EL (cell line): Measurements from ENCODE around the gene HSP90AB1.

Source experiments
- DNase-seq: peaks from one replicate; pipeline ENCODE4 v3.0.0-alpha.2; 2016

HSP90AB1 gene

DNA sequence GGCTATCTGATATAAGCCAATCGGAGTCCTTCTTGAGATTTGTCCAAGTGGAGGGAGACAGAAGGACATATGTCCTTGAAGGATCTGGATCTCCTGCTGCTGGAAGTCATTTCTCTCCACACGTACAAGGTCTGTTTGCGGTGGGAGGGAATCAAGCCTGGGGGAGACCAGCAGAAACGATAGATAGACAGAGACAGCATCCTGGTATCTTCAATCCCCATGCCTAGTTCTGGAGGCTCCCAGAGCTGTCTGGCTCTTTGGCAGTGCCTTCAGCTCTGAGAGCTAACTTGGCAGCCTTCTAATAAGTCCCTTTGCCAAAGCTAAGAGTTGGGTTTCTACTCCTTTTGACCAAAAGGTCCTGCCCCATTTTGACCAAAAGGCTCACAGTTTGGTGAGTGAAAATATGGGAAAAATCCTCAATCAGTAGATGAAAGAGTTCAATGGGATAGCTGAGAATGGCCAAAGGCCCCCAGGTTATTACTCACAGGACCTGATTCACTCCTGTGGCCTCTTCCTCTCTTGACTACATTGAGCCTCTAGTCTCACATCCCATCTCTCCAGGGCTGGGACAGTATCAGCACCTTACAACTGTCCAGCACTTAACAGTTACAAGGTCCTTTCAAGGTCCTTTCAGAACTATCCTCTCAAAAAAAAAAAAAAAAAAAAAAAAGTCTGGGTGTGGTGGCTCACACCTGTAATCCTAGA lies 45.9 kb downstream of the HSP90AB1 start:
- no peak for DNase-seq

DNA sequence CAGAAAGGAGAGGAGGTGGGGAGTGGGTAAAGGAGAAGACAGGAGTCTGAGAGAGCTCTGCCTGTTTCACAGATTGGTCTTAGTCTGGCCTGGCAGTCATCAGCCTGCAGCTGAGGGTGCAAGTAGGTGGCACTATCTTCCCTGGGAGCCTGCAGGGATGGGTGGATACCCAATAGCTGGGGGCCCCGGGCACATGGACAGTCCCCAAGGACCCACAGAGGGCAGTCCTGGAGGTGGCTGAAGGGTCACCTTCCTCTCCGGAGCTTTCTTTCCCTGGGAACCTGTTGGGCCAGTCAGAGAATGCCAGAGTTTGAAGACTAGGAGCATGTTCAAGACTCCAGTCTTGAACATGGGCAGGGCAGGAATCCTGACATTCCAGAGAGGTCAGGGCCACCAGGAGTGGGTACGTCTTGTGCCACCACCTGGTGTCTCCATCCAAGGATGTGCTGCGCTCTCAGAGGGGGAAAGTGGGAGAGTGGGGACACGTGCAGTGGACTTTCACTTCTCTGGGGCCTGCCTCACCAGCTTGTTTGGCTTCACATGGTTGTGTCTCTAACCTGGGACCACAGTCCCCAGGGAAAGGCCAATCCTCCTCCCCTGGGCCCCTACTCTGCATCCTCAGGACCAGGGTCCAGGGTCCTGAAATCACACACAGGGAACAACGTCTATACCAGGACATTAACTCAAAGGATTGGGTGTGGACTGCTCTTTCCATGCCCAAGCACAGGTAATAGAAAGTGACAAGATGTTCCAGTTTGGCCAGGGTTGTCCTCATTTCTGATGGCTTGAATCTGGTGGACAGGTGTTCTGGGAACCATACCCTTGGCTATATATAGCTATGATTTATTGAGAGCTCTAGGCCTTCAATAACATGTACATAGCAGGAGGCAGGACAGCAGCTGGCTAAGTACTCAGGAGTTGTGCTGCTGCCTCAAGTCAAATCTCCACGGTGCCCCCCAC lies 48.2 kb downstream of the HSP90AB1 start:
- DNase-seq: no peak

DNA sequence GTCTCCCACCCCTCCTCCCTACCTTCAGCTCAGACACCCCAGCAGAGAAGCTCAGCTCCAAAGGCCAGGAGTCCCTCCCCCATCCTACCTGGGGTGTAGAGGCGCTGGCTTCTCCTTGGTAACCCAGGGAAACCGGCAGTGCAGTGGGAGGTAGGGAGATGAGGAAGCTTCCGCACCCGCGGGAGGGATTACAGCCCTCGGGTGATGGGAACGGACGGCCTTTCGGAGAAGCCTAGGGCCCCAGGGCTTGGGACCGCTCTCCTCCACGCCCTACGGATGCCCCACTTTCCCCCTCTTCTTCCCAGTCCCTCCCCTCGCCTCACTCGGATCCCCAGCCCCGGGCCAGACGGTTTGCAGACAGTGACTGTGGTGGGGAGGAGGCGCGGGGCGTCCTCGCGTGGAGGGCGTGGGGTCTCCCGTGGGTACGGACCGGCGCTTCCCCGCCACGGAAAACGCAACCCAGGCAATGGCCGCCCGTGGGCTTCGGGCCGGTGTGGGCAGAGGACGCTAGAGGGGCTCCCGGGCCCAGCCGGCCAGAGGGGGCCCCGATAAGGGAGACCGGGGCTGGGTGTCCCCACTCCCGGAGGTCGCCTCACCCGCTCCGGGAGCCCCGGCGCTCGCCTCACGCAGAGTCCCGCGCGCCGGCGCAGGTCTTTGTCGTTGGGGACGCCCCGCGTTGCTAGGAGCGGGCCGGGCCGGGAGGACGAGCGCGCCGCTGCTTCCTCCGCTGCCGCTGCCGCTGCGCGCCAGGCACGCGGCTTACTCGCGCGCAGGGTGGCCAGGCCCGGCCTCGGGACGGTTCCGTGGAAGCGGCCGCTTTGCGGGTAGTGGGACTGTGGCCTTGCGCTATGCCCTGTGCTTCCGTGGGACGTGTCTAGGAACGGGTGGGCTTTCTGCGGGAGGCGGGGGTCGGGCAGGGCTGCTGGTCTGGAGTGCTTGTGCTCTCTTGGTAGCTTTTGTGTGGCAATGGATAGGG lies 50.5 kb downstream of the HSP90AB1 start:
- DNase-seq: peak; percentile 31

DNA sequence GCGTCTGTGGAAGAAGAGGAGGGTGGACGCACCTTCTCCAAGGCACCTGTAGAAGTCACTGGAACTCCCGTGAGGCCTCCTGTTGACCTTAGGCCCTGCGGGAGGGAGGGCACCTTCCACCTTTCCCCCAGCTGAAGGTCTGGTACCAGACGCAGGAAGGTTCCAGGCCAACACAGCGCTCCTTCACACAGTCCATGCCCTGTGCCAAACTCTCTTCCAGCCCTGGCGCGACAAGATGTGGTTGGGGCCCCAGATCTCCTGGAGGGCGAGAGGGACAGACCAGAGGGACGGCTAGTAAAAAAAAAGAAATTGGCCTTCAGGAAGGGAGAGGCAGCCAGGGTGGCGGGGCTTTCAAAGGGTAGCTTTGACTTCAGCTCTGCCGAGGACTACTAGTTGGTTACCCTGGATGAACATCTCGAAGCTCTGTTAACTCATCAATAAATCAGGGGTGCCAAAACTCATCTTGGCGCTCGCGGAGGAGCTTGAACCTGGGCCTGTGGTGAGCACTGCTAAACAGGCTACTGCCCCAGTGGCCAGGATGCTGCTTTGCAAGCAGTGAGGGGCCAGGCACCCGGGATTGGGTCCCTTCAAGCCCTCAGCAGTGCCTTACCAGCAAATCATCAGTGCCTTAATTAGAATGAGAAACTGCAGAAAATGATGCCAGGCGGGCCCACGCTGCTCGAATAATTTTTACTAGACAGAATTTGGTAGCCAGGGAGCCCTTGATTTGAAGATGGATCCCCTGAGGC lies 51.3 kb downstream of the HSP90AB1 start:
- DNase-seq: no peak

DNA sequence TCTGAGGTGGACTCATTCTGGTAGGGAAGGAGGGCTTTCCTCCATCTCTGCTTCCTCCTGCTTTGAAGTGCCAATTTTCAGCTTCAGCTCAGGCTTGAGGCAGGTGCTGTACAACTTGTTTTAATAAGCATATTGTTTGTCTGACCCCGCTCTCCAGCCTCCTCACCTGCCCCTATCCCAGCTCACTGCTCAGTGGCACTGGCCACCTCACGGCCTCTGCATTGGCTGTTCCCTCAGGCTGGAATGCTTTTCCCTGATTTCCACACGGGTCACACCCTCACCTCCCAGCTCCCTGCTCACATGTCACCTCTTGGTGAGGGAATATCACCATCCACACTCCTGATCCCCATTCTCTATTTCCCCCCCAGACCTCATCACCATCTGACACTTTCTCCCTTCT lies 52.0 kb downstream of the HSP90AB1 start:
- no peak for DNase-seq

DNA sequence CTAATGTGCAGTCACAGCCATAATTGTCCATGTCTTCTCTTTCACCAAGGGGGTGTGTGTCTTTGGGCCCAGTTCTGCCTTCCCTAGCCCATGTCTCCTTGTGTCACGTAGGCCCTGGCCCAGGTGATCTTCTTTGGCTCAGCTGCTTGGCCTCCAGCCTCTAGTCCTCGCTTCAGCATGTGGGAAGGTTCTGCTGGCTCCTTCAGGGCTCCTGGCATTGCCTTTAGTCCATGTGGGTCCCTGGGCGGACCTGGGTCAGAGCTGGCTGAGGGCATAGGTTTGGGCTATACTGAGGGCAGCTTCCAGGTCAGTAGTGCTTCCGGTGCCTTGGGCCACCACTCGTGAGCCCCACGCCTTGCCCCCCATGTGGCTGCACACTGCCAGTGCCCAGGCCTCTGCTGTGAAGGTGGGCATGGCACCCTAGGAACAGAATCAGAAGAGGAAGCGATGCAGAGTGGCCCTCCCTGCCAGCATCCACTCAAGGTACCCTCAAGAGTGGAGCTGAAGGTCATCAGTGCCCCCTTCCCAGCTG lies 53.5 kb downstream of the HSP90AB1 start:
- DNase-seq: no peak

DNA sequence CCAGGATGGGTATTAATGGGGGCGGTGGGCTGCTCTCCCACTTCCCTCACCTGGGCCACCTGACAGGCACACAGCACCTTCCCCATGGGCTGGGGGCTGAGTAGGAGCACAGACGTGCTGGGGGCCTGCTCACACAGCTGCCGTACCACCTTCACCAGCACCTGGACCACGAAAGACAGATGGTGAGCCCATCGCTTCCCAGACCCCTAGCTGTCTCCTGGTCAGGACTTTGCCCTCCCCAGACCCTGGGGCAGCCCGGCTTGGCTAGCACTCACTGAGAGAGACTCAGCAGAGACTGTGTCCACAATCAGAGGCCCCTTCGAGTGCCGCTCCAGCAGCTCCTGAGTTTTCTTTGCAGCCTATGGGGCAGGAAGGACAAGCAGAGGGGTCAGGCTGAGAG lies 54.2 kb downstream of the HSP90AB1 start:
- no peak for DNase-seq

DNA sequence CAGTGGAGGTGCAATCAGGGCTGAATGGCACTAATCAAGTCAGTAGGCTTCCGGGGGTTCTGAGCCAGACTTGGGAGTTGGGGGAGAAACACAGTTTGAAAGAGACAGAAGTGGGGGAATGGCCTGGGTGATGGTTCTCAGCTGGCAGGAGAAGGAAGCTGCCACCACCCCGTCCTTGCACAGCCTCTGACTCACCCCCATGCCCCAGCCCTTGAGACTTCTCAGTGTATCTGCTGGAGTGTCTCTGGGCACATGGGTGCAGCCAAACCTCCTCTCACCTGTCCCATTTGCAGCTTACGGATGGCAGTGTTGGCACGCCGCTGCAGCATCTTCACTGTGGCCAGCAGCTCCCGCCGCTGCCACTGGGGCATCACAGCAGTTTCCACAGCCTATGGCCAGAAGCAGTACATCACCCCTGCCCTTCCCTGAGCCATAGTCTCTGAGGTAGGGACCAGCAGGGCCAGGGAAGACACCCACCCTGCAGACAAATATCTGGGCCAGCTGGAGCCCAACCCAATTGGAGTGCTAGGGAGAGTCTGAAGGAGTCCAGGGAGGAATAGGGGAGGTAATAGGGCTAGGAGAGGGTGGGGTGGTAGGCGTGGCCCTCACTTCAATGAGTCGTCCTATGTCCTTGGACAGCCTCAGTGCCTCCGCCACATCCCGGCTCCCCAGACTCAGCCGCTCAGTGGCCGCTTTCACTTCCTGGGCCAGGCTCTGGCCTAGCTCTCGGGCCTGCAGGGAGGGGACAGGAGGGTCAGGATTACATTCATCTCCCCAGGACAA lies 55.1 kb downstream of the HSP90AB1 start:
- DNase-seq: no peak

DNA sequence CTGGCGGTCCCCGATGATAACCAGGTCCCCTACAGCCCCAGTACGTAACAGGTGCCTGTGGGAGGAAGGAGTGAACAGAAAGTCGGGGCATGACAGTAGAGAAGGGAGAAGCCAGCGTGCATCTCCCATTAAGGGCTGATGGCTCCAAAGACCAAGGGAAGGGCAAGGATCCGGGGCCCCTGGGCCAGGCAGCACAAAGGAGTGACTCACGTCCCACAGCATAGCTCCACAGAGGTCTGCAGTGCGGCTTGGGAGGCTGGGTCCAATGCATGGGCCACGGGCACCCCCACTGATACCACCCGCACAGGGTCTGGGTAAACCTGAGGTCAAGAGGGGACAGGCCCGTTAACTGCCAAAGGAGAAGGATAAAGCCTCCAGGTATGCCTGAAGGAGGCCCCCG lies 56.0 kb downstream of the HSP90AB1 start:
- DNase-seq: no peak
